B cell (primary cell): ENCODE results near the gene ZCCHC12.

Experiments used
- EZH2 ChIP-seq: IDR thresholded peaks from 2 replicates; pipeline ENCODE4 v1.6.1; 2012; ENCODE audit warnings: borderline replicate concordance, low read depth, mild to moderate bottlenecking, moderate library complexity, low read length; ENCODE audit not compliant: insufficient read depth, poor library complexity, severe bottlenecking
- TF ChIP-seq, protein P1 (sequence below): fragments of 200-600 bp; IDR thresholded peaks from one replicate; pipeline ENCODE4 v1.8.0; 2022; ENCODE audit warnings: antibody characterized with exemption, mild to moderate bottlenecking

DNA sequence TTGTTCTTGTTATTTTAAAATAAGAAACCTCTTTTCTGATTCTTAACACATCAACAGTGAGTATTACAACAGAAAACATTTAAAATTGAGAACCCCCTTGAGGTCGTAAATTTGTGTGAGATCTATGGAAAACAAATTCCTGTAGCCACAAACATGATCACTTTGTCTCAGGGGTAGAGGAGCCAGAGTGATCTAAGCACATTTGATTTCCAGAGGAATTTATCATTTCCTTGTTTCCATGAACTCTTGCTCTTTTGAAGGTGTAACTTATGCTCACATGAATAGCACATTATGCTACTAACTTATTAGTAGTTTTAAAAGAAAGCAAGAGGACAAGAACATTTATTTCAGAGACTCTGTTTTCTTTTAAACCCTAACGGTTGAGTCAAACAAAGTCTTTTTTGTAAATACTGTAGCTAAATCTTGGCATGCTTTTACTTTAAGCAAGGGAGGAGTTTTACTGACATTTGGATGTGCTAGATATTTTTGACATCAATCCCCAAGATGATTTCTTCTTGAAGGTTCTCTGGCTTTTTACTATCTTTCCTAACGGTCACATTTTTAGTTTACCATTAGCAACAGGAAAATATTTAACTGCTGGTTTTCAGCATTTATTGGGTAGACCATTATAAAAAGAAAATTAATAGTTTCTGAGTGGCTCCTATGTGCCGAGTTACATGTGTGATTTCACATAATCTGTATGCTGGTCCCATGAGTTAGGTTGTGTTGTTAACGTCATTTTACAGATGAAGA is 27.9 kb upstream of the ZCCHC12 start:
- TF ChIP-seq, protein P1, sequence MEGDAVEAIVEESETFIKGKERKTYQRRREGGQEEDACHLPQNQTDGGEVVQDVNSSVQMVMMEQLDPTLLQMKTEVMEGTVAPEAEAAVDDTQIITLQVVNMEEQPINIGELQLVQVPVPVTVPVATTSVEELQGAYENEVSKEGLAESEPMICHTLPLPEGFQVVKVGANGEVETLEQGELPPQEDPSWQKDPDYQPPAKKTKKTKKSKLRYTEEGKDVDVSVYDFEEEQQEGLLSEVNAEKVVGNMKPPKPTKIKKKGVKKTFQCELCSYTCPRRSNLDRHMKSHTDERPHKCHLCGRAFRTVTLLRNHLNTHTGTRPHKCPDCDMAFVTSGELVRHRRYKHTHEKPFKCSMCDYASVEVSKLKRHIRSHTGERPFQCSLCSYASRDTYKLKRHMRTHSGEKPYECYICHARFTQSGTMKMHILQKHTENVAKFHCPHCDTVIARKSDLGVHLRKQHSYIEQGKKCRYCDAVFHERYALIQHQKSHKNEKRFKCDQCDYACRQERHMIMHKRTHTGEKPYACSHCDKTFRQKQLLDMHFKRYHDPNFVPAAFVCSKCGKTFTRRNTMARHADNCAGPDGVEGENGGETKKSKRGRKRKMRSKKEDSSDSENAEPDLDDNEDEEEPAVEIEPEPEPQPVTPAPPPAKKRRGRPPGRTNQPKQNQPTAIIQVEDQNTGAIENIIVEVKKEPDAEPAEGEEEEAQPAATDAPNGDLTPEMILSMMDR = no peak
- no peak for TF ChIP-seq EZH2
